HG03175 (cell line): ENCODE results near the gene TRIP10.

Source experiments
- ATAC-seq: cut with Tn5 transposase; IDR thresholded peaks from one replicate; pipeline ENCODE4 v1.9.1; 2021; ENCODE audit warnings: mild to moderate bottlenecking, moderate library complexity; ENCODE audit not compliant: unreplicated experiment

TRIP10 gene

GRCh38 chr19:6710273-6711077, 29.0 kb upstream of the TRIP10 start:
- ATAC-seq = no peak

- no peak for ATAC-seq
Observed at GRCh38 chr19:6711078-6711361, 28.5 kb upstream of the TRIP10 start.

DNA sequence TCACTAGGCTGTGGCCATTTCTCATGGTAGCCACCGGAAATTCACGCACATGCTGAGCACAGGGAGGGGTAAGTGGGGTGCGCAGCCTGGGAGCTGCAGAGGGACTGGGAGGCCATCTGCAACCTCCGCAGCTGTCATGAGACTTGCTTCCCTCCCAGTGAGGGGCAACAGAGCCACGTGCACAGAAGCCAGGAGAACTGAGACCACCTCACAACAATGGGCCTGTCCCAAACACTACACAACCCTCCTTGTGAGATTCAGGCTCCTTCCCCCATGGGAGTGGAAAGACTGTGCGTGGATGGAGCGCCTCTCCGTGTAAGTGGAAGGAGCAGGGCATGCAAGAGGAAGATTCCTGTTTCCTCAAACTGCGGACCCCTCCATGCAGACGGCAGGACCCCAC, 27.9 kb upstream of the TRIP10 start:
- no peak for ATAC-seq

DNA sequence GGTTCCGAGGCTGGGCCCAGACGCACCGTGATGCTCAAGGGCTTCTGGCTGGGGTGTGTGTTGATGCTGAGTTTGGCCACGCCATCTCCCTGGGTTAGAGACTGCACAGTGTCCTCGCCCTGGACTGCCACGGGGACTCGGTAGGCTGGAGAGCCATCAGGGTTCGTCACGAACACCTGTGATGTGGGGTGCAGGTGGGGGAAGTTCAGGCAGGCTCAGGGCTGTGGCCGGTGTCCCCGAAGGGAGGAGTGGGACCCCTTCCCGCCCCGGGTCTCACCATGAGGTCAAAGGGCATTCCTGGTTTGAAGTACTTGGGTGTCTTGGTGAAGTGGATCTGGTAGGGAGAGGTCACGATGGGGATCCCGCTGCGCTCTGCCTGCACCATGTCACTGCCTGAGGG, 27.2 kb upstream of the TRIP10 start:
- no peak for ATAC-seq

DNA sequence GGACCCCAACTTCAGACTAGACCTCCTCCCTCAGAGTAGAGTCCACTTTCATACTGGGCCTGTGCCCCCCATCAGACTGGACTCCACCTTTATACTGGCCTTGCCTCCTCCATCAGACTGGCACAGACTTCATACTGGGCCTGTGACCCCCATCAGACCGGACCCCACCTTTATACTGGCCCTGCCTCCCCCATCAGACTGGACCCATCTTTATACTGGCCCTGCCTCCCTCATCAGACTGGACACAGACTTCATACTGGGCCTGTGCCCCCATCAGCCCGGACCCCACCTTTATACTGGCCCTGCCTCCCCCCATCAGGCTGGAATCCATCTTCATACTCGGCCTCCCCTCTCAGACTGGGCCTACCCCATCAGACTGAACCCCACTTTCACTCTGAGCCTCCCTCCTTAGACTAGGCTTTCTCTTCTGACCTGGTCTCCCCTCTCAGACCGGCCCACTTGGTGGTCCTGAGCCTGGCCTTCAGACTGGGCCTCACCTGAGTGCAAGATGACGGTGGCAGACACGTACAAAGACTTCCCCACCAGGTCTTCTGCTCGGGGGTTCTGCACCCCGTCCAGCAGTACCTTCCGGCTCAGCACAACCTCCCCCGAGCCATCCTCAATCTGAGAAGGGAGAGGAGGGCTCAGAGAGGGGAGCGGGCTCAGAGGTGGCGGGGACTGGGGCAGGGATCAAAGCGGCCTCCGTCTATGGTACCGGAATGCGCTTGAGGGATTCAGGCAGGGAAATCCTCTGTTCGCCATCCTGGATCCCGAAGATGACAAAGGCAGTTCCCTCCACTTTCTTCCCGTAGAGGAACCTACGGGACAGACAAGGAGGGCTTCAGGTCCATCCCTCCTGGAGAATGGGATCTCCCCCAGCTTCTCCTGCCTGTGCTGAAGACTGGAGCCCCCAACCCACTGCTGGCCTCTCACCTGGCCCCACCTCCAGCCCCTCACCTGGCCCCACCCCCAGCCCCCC, 26.5 kb upstream of the TRIP10 start:
- ATAC-seq = no peak

GRCh38 chr19:6713773-6714692, 25.4 kb upstream of the TRIP10 start:
- ATAC-seq = no peak

GRCh38 chr19:6714749-6715555, 24.5 kb upstream of the TRIP10 start:
- ATAC-seq = no peak

DNA sequence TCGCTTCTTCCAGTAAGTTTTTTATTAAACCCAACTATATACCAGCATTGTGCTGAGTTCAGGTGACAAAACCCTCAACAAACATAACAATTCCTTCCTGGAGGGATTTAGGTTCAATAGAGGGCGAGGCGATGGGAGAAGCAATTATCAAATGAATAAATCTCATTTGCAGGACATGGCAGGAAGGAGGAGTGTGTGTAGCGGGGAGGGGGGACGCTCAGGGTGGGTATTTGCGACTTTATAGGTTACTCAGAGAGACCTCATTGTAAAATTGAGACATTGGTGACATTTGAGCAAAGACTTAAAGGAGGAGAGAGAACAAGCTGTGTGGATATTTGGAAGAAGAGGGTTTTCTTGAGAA, 22.9 kb upstream of the TRIP10 start:
- no peak for ATAC-seq

GRCh38 chr19:6717036-6717435, 22.4 kb upstream of the TRIP10 start:
- no peak for ATAC-seq

- no peak for ATAC-seq
Observed at GRCh38 chr19:6717441-6717971, 22.0 kb upstream of the TRIP10 start.

DNA sequence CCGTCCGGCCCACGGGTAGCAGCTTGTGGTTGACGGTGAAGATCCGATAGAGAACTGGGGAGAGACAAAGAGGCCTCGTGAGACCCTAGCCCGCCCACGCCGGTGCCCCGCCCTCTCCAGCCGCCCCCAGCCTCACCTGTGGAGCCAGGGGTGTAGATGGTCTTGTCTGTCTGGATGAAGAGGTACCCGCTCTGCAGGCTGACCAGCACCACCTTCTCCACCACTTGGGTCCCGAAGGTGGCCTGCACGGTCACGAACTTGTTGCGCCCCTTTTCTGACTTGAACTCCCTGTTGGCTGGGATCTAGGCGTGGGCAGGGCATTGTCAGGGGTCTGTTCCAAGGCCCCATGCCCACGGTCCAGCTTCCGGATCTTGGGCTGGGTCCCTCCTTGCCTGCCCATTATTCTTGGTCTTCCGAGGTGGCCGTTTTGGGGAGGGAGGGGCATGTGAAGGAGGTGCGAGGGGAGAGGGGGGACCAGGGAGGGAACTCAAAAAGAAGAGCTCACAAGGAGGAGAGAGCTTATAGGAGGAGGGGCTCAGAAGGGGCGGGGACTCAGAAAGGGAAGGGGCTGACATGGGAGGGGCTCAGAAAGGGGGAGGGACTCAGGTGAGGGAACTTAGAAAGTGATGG, 21.3 kb upstream of the TRIP10 start:
- ATAC-seq = no peak

GRCh38 chr19:6718741-6719539, 20.5 kb upstream of the TRIP10 start:
- ATAC-seq = no peak

GRCh38 chr19:6719540-6719861, 20.0 kb upstream of the TRIP10 start:
- ATAC-seq = no peak

DNA sequence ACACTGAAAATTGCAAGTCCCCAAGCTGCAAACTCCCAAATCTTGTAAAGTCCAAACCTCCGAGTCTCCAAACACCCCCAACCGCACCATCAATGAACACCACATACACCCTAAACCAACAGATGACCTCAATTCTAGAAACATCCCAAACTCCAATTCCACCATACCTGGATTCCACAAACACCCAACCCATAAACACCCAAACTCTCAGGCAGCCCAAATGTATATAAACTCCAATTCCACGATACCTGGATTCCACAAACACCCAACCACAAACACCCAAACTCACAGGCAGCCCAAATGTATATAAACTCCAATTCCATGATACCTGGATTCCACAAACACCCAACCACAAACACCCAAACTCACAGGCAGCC, 19.5 kb upstream of the TRIP10 start:
- ATAC-seq = no peak

- ATAC-seq = no peak
Observed at GRCh38 chr19:6720369-6721137, 18.9 kb upstream of the TRIP10 start, which contains the start of gene C3. C3 (minus strand) TSS chr19:6720650; CDS start chr19:6720589, 61 bp downstream.

DNA sequence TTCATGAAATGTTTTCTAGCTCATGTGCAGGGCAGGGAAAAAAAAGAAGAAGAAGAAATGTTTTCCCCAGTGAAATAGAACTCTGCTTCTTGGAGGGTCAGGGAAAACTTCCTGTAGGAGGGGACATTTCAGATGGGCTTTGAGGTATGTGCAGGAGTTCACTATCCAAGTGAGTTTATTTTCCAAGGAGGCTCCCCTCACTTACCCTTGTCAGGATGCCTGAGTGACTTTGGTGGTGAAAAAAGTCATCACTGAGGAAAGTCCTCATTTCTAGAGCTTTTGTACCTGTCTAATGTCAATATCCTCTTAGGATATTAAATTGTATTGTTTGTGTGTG, 18.4 kb upstream of the TRIP10 start:
- ATAC-seq = no peak

DNA sequence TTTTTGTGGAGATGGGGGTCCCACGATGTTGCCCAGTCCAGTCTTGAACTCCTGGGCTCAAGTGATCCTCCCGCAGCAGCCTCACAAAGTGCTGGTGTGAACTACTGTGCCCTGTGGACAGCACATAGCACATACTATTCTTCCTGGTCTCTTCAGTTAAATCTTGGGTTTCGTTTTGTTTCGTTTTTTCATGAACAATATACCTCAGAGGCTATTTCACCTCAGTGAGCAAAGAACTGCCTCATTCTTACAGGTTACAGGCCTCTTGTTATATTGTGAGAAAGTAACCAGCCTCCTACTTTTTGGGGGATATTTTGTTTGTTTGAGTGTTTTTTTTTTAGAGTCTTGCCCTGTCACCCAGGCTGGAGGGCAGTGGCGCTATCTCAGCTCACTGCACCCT, 17.7 kb upstream of the TRIP10 start:
- ATAC-seq = no peak

GRCh38 chr19:6723108-6723618, 16.3 kb upstream of the TRIP10 start:
- ATAC-seq = no peak
